ENCODE results near the gene SH3TC1.

The SH3TC1 gene

GRCh38 chr4:8262637-8263322 lies 63.7 kb downstream of the SH3TC1 start:
- TF ChIP-seq CTCF (IDR thresholded peaks at IDR 0.05; ENCODE audit: control insufficient read depth, extremely low read depth, insufficient read depth): no peak
- no peak overlapping the region for H3K4me3 ChIP-seq (ENCODE audit: low read depth, low read length)
- DNase-seq (ENCODE audit: low read depth): no peak

- no peak for TF ChIP-seq CTCF (IDR thresholded peaks at IDR 0.05; ENCODE audit: control insufficient read depth, extremely low read depth, insufficient read depth)
- DNase-seq (ENCODE audit: low read depth): no peak
- no peak overlapping the region for H3K4me3 ChIP-seq (ENCODE audit: low read depth, low read length)
These were observed 64.3 kb downstream of the SH3TC1 start for GRCh38 chr4:8263397-8263796.

- DNase-seq (ENCODE audit: low read depth): no peak
- no peak overlapping the region for H3K4me3 ChIP-seq (ENCODE audit: low read depth, low read length)
- TF ChIP-seq CTCF (IDR thresholded peaks at IDR 0.05; ENCODE audit: control insufficient read depth, extremely low read depth, insufficient read depth): no peak
These were observed 65.0 kb downstream of the SH3TC1 start for GRCh38 chr4:8264106-8264505.

- no peak for TF ChIP-seq CTCF (IDR thresholded peaks at IDR 0.05; ENCODE audit: control insufficient read depth, extremely low read depth, insufficient read depth)
- H3K4me3 ChIP-seq (ENCODE audit: low read depth, low read length): no peak overlapping the region
- no peak for DNase-seq (ENCODE audit: low read depth)
These were observed 66.3 kb downstream of the SH3TC1 start for GRCh38 chr4:8265171-8265929.

GRCh38 chr4:8266088-8266487 lies 67.0 kb downstream of the SH3TC1 start:
- TF ChIP-seq CTCF (IDR thresholded peaks at IDR 0.05; ENCODE audit: control insufficient read depth, extremely low read depth, insufficient read depth): no peak
- no peak overlapping the region for H3K4me3 ChIP-seq (ENCODE audit: low read depth, low read length)
- DNase-seq (ENCODE audit: low read depth): no peak

GRCh38 chr4:8266508-8266907 lies 67.4 kb downstream of the SH3TC1 start:
- TF ChIP-seq CTCF (IDR thresholded peaks at IDR 0.05; ENCODE audit: control insufficient read depth, extremely low read depth, insufficient read depth): no peak
- H3K4me3 ChIP-seq (ENCODE audit: low read depth, low read length): no peak overlapping the region
- no peak for DNase-seq (ENCODE audit: low read depth)

Measured in LNCaP clone FGC (cell line).